ENCODE data around the gene WNK1.

The WNK1 gene

DNA sequence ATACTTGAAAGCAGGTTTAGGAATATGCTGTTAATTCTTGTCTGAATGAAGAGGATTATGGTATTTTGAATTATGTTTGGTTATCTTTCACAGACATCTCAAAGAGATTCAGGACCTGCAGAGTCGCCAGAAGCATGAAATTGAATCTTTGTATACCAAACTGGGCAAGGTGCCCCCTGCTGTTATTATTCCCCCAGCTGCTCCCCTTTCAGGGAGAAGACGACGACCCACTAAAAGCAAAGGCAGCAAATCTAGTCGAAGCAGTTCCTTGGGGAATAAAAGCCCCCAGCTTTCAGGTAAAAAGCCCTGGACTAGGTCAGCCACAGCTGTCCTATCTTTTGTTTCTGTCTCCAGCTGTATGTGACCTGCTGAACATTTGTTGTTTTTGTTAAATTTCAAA is 145.0 kb downstream of the WNK1 start:
- peak overlapping the region in 1 of 3 experiments; percentile 20 for H3K27ac Mint-ChIP-seq
- H3K4me1 Mint-ChIP-seq: no peaks in the 10 kb centered on the region
- no peak overlapping the region for H3K4me3 Mint-ChIP-seq
- H3K27me3 Mint-ChIP-seq (ENCODE audit: low read depth): no peaks in the 10 kb centered on the region
- peaks cover 62% of the 10 kb centered on the region for H3K36me3 Mint-ChIP-seq (ENCODE audit: low read depth)
- H3K9me3 Mint-ChIP-seq: no peaks in the 10 kb centered on the region
- TF ChIP-seq, protein P1, sequence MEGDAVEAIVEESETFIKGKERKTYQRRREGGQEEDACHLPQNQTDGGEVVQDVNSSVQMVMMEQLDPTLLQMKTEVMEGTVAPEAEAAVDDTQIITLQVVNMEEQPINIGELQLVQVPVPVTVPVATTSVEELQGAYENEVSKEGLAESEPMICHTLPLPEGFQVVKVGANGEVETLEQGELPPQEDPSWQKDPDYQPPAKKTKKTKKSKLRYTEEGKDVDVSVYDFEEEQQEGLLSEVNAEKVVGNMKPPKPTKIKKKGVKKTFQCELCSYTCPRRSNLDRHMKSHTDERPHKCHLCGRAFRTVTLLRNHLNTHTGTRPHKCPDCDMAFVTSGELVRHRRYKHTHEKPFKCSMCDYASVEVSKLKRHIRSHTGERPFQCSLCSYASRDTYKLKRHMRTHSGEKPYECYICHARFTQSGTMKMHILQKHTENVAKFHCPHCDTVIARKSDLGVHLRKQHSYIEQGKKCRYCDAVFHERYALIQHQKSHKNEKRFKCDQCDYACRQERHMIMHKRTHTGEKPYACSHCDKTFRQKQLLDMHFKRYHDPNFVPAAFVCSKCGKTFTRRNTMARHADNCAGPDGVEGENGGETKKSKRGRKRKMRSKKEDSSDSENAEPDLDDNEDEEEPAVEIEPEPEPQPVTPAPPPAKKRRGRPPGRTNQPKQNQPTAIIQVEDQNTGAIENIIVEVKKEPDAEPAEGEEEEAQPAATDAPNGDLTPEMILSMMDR (IDR thresholded peaks at IDR 0.05; ENCODE audit: unreplicated experiment in 3 of 3): no peak

DNA sequence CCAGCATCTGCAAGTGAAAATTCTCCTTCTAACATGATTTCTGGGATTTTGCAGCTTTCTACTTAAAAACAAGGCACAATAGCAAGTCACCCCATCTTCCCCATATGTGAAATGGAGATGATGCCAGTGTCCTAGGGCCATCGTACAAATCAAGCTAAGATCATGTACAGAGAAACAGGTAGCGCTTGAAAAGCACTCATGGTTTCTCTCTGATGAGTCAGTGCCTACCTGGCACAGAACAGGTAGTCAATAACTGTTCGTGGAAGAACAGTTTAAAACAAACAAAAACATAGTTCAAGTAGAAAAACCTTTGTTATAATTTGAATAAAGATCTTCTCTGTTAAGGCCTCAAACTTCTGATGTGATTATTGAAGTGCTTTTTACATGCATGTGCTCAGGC is 150.2 kb downstream of the WNK1 start:
- H3K9me3 Mint-ChIP-seq: no peaks in the 10 kb centered on the region
- TF ChIP-seq, protein P1 (IDR thresholded peaks at IDR 0.05; ENCODE audit: unreplicated experiment in 3 of 3): no peak
- H3K27me3 Mint-ChIP-seq (ENCODE audit: low read depth): no peaks in the 10 kb centered on the region
- no peak overlapping the region for H3K4me3 Mint-ChIP-seq
- H3K4me1 Mint-ChIP-seq: no peaks in the 10 kb centered on the region
- peak overlapping the region in 1 of 3 experiments; percentile 63 for H3K27ac Mint-ChIP-seq
- peaks cover 76% of the 10 kb centered on the region for H3K36me3 Mint-ChIP-seq (ENCODE audit: low read depth)

DNA sequence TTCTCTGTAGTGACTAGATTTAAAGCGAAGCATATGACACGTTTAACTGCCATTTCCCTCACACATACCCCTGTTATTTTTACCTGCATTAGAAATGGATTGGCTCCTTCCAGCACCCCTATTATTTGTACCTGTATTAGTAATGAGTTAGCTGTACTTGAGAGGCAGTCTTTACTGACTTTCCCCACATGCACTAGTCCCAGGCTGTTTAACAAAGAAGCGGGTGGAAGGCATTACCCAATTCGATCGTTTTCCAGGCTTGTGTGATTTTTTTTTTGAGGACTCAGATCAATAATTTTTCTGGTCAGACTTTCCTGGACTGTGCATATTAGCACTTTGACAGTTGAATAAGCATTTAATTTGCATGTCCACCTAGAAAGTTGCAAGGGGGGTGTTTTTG is 150.7 kb downstream of the WNK1 start:
- TF ChIP-seq, protein P1 (IDR thresholded peaks at IDR 0.05; ENCODE audit: unreplicated experiment in 3 of 3): no peak
- H3K9me3 Mint-ChIP-seq: no peaks in the 10 kb centered on the region
- no peaks in the 10 kb centered on the region for H3K27me3 Mint-ChIP-seq (ENCODE audit: low read depth)
- no peaks in the 10 kb centered on the region for H3K4me1 Mint-ChIP-seq
- H3K36me3 Mint-ChIP-seq (ENCODE audit: low read depth): peaks cover 76% of the 10 kb centered on the region
- no peak overlapping the region for H3K4me3 Mint-ChIP-seq
- peak overlapping the region in 1 of 3 experiments; percentile 63 for H3K27ac Mint-ChIP-seq

DNA sequence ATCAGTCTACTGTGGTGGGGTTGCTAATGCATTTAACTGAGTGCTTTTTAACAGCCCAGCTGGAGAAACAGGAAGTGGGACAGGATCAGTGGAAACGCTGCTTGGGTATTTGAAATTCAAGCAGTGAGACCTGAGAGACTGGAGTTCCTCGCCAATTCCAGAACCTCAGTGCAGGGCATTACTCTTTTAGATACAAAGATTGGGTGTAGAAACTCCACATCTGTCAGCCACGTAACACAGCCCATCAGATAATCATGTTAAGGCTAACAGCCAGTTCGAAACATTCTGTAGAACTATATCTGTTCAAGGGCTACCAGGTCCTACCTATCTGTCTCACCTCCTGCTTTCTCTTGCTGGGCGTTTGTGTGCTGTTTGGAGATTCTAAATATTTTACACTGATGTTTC is 151.6 kb downstream of the WNK1 start:
- Mint-ChIP-seq H3K4me3 (no peak overlapping the region), H3K36me3 (ENCODE audit: low read depth) (peaks cover 81% of the 10 kb centered on the region), H3K4me1 (no peaks in the 10 kb centered on the region), H3K27me3 (ENCODE audit: low read depth) (no peaks in the 10 kb centered on the region), H3K9me3 (no peaks in the 10 kb centered on the region), H3K27ac (peak overlapping the region in 2 of 3 experiments; percentile 14 to 17)
- TF ChIP-seq, protein P1 (IDR thresholded peaks at IDR 0.05; ENCODE audit: unreplicated experiment in 3 of 3): no peak

DNA sequence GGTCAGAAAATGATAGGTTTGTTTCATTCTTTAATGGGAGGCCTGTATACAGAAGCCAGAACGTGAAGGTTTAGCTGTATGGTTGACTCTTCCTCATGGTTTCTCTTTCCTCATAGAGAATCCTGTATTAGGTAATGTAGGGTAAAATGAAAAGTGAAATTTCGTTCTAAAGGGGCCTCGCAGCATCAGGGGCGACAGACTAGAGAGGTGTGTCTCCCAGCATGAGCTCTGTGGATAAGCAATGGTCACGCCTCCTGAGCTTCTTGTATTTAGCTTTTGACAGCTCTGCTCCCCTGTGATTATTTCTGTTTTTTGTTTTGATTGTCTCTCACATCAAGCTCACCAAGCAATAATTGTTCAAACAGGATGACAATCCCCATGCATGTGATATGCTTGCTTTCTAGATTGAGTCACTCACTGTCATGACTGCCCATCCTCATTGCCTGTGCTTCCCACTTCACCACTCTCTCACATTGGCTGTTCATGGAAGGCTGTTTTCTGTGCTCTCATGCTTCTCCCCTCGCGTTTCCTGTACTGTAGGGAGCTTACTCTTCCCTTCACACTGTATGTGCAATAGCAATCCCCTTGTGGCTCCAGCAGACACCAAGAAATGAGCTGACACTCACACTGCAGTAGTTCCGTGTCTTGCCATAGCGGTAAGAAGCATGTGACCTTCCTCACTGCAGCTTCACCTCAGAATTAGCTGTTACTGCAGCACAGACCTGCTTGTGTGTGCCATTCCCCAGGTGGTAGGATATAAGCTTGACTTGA is 153.1 kb downstream of the WNK1 start:
- Mint-ChIP-seq H3K36me3 (ENCODE audit: low read depth) (peaks cover 81% of the 10 kb centered on the region), H3K9me3 (no peaks in the 10 kb centered on the region), H3K4me1 (no peaks in the 10 kb centered on the region), H3K4me3 (no peak overlapping the region), H3K27me3 (ENCODE audit: low read depth) (no peaks in the 10 kb centered on the region), H3K27ac (peak overlapping the region in 1 of 3 experiments; percentile 16)
- TF ChIP-seq, protein P1 (IDR thresholded peaks at IDR 0.05; ENCODE audit: unreplicated experiment in 3 of 3): no peak

DNA sequence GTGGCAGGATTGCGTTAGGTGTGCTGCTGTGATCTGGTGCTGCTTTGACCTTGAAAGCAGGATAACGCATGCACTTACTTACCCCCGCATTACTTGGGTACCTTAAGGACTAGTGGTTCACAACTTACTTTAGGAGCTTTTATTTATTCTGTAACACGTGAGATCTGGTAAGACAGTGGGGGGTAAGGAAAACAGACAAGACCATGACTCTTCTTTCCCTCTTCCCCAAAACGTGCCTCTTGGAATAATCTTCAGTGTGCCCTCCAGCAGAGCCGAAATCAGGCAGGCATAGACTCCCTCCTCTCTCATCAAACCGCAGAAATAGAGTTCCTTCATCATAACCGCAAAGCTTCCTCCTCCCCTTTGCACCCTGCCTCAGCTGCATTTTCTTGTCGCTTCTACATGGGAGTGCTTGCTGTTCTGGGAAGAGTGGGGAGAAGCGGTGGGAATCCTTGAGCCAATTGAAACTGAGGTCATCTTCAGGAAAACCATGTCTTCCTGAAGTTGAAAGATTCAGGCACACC is 153.7 kb downstream of the WNK1 start:
- H3K27ac Mint-ChIP-seq: no peak overlapping the region

More for the DNA sequence above, 153.7 kb downstream of the WNK1 start:
- no peaks in the 10 kb centered on the region for H3K9me3 Mint-ChIP-seq
- H3K27me3 Mint-ChIP-seq (ENCODE audit: low read depth): no peaks in the 10 kb centered on the region
- TF ChIP-seq, protein P1 (IDR thresholded peaks at IDR 0.05; ENCODE audit: unreplicated experiment in 3 of 3): no peak
- no peak overlapping the region for H3K4me3 Mint-ChIP-seq
- peaks cover 78% of the 10 kb centered on the region for H3K36me3 Mint-ChIP-seq (ENCODE audit: low read depth)
- H3K4me1 Mint-ChIP-seq: no peaks in the 10 kb centered on the region
